Measurements from ENCODE around the gene PPP2R1A.
"Not testable (repeated sequence)": the region's sequence is repeated elsewhere in the genome, so short reads cannot be mapped to it uniquely, and the experiment has no call there.

The PPP2R1A gene

GRCh38 chr19:52237197-52237596 lies 47.3 kb downstream of the PPP2R1A start:
- in situ Hi-C loops (cut with MboI; ENCODE audit: low pct_unique_long_range_greater_than_20kb, low sequenced_read_pairs, unreplicated experiment): no loop called here
- no peak for TF ChIP-seq CTCF (IDR thresholded peaks at IDR 0.05; ENCODE audit: extremely low read depth, insufficient read depth, missing control alignments)
- no peak for DNase-seq (ENCODE audit: low spot score)

GRCh38 chr19:52237771-52238400 lies 48.0 kb downstream of the PPP2R1A start:
- in situ Hi-C loops (cut with MboI; ENCODE audit: low pct_unique_long_range_greater_than_20kb, low sequenced_read_pairs, unreplicated experiment): no loop called here
- no peak for DNase-seq (ENCODE audit: low spot score)
- peak; percentile 93 for TF ChIP-seq CTCF (IDR thresholded peaks at IDR 0.05; ENCODE audit: extremely low read depth, insufficient read depth, missing control alignments)

- DNase-seq (ENCODE audit: low spot score): no peak
- TF ChIP-seq CTCF (IDR thresholded peaks at IDR 0.05; ENCODE audit: extremely low read depth, insufficient read depth, missing control alignments): no peak
- in situ Hi-C loops (cut with MboI; ENCODE audit: low pct_unique_long_range_greater_than_20kb, low sequenced_read_pairs, unreplicated experiment): no loop called here
Measured at GRCh38 chr19:52244021-52244420, 54.2 kb downstream of the PPP2R1A start.

- DNase-seq (ENCODE audit: low spot score): no peak
- in situ Hi-C loops (cut with MboI; ENCODE audit: low pct_unique_long_range_greater_than_20kb, low sequenced_read_pairs, unreplicated experiment): no loop called here
- peak; percentile 60 for TF ChIP-seq CTCF (IDR thresholded peaks at IDR 0.05; ENCODE audit: extremely low read depth, insufficient read depth, missing control alignments)
Measured at GRCh38 chr19:52248241-52248640, 58.4 kb downstream of the PPP2R1A start.

- DNase-seq (ENCODE audit: low spot score): no peak
- in situ Hi-C loops (cut with MboI; ENCODE audit: low pct_unique_long_range_greater_than_20kb, low sequenced_read_pairs, unreplicated experiment): no loop called here
- TF ChIP-seq CTCF (IDR thresholded peaks at IDR 0.05; ENCODE audit: extremely low read depth, insufficient read depth, missing control alignments): no peak
Measured at GRCh38 chr19:52258426-52258825, 68.6 kb downstream of the PPP2R1A start.

GRCh38 chr19:52265556-52265955 lies 75.7 kb downstream of the PPP2R1A start:
- in situ Hi-C loops (cut with MboI; ENCODE audit: low pct_unique_long_range_greater_than_20kb, low sequenced_read_pairs, unreplicated experiment); DNase-seq (ENCODE audit: low spot score): not testable (repeated sequence)

- in situ Hi-C loops (cut with MboI; ENCODE audit: low pct_unique_long_range_greater_than_20kb, low sequenced_read_pairs, unreplicated experiment): no loop called here
- no peak for TF ChIP-seq CTCF (IDR thresholded peaks at IDR 0.05; ENCODE audit: extremely low read depth, insufficient read depth, missing control alignments)
- DNase-seq (ENCODE audit: low spot score): peak; percentile 96
Measured at GRCh38 chr19:52269338-52270261, 79.7 kb downstream of the PPP2R1A start, which contains the start of gene ZNF766. Gene ZNF766 (plus strand): TSS chr19:52269587. CDS start chr19:52269614, 27 bp downstream.

All from GM13977 (cell line).